Large intestine (tissue), 3 donors: Measurements from ENCODE around the gene FIBCD1. TPM values are rescaled to one million over a fixed set of nuclear protein-coding genes. Genes with fewer than 3 reads are reported as not detected.
"Not testable (repeated sequence)": the region's sequence is repeated elsewhere in the genome, so short reads cannot be mapped to it uniquely, and the experiment has no call there.

ENCODE experiments used
- DNase-seq, 2 donors: peaks; one replicate each; pipeline versions ENCODE4 v3.0.0 to v3.0.0-alpha.2; 2013
- H3K27ac ChIP-seq: one replicate; pipeline ENCODE4 v1.5.1; 2013; ENCODE audit warnings: low read length
- H3K27me3 ChIP-seq: 2 replicates; pipeline ENCODE4 v1.6.1; 2013; ENCODE audit warnings: low read length; ENCODE audit not compliant: control insufficient read depth, insufficient read depth
- H3K36me3 ChIP-seq: 2 replicates; pipeline ENCODE4 v1.6.1; 2013; ENCODE audit warnings: low read length; ENCODE audit not compliant: control insufficient read depth, insufficient read depth
- H3K4me1 ChIP-seq: one replicate; pipeline ENCODE4 v1.6.1; 2013; ENCODE audit warnings: low read length; ENCODE audit not compliant: control insufficient read depth, insufficient read depth
- H3K4me3 ChIP-seq: one replicate; pipeline ENCODE4 v1.5.1; 2013; ENCODE audit warnings: low read length
- H3K9me3 ChIP-seq: one replicate; pipeline ENCODE4 v1.6.1; 2013; ENCODE audit warnings: mild to moderate bottlenecking, low read depth, low read length, moderate library complexity; ENCODE audit not compliant: control insufficient read depth
- WGBS: methylation state at CpG from one replicate; pipeline ENCODE4 v1.1.5; 2013; ENCODE audit warnings: low lambda C conversion rate; ENCODE audit not compliant: insufficient coverage; 5-methylcytosine and 5-hydroxymethylcytosine counted together
- polyA plus RNA-seq: library from polyadenylated mRNA; unstranded; fragments of 120-200 nt; gene quantifications from one replicate; pipeline ENCODE4 v1.2.1, GENCODE V29; 2013

Gene FIBCD1
- polyA plus RNA-seq, 1 donor: 1.5 TPM

DNA sequence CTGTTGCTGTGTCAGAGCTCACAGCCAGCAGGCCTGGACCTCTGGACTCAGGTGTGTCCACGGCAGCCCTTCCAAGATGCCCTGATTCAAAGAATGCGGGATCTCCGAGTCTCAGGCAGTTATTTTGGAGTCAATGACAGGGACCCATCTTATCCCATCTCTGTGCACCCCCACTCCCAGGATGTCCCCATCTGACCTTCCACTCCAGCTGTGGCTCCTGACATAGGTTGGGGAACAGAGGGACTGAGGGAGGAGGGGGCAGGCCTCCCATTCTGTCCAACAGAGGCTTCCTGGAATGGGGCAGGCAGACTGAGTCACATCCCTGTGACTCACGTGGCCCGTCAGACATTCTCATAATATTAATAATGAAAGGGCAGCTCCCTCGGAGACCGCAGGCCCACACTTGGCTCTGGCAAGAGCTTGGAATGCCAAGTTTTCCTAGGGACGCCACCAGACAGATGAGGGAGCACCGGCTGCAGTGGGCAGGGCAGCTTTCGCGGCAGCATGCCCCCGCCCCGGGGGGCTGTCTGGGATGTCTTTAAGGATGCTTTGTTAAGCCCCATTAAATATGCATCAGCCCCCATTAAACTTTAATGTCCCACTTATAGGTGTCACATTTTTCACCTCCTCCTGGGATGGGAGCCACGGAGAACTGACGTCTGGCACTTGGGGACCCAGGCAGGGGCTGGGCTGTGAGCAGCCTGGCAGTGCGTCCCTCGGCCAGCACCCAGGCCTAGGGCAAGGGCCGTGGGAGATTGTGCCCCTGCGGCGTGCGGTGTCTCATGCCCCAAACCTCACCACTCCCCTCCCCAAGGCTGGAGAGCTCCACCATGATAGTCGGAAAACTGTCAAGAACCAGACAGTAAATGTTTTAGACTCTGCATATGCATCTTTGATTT, 23.6 kb upstream of the FIBCD1 start:
- H3K36me3 ChIP-seq: no peaks in the 10 kb centered on the region
- no peak for DNase-seq
- no CpG with 5 or more reads among the region's 22 CpGs for WGBS
- H3K27me3 ChIP-seq: peaks cover 2% of the 10 kb centered on the region
- no peak overlapping the region for H3K27ac ChIP-seq
- H3K9me3 ChIP-seq: peaks cover 6% of the 10 kb centered on the region
- H3K4me1 ChIP-seq: no peaks in the 10 kb centered on the region
- no peak overlapping the region for H3K4me3 ChIP-seq

DNA sequence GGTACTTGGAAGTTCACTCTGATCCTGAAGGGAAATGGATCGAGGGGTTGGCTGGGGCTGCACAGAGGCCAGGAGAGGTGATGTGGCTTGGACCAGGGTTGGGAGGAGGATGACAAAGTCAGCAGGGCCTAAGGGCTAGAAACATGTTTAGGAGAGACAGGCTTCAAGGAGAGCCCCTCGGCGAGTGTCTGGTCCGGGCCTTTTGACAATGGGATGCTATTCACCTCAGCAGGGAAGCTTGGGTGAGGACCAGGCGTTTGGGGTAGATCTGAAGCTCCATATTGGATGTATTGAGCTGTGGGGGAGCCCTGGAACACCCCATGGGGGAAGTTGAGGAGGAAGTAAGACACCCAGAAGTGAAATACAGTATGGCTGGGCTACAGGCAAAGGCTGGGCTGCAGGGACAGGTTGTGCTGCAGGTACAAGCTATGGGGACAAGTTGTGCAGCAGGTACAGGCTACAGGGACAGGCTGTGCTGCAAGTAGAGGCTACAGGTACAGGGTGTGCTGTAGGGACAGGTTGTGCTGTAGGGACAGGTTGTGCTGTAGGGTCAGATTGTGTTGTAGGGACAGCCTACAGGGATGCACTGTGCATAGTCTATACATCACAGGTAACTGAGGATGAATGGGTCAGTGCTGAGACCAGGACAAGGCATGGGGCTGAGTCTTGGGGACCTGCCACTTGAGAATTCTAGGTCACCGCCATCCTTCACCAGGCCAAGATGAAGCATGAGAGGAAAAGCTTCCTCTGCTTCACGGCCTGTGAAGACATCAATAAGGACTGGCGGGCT, 22.7 kb upstream of the FIBCD1 start:
- Histone ChIP-seq H3K9me3 (peaks cover 6% of the 10 kb centered on the region), H3K4me3 (no peak overlapping the region), H3K4me1 (no peaks in the 10 kb centered on the region), H3K27ac (no peak overlapping the region), H3K36me3 (no peaks in the 10 kb centered on the region), H3K27me3 (peaks cover 2% of the 10 kb centered on the region)
- DNase-seq: no peak
- WGBS: 40% methylated on average over 1 of the region's 8 CpGs

DNA sequence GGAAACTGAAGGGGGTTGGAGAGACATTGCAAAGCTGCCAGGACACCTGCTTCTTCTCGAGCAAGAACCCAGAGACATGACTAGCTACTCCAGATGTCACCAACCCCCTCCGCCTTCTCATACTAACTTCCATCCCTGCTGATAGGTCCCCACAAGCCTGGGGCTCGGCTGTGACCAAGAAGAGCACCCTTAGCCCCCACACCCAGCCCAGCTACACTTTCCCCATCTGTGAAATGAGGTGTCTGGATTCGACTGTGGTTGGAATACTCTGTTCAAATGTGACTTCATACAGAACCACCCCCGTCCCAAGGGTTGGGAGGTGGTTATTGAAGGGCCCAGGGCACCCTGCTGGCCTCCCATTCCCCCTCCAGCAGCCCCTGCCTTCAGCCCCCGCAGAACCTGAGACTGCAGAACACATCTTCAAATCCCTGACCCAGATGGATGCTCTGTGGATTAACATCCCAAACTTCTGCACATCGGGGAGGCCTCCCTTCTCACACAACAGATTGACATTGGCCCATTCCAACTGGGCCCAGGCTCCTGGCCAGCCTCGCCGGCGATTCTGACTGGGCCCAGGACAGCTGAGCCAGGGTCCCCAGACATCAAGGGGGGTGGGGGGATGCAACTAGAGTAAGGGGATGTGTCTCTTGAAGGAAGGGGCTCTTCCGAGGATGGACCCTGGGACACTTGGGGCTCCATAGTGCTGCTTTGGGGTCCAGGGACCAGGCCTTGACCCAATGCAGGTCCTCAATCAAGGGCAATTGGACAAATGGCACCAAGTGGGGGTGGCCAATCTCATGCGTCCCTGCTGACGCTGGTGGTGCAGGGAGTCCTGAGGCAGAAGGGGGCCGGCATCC, 21.7 kb upstream of the FIBCD1 start:
- WGBS: no CpG with 5 or more reads among the region's 14 CpGs
- no peaks in the 10 kb centered on the region for H3K36me3 ChIP-seq
- peaks cover 2% of the 10 kb centered on the region for H3K27me3 ChIP-seq
- no peak overlapping the region for H3K27ac ChIP-seq
- peaks cover 6% of the 10 kb centered on the region for H3K9me3 ChIP-seq
- no peak for DNase-seq
- H3K4me1 ChIP-seq: no peaks in the 10 kb centered on the region
- H3K4me3 ChIP-seq: no peak overlapping the region

DNA sequence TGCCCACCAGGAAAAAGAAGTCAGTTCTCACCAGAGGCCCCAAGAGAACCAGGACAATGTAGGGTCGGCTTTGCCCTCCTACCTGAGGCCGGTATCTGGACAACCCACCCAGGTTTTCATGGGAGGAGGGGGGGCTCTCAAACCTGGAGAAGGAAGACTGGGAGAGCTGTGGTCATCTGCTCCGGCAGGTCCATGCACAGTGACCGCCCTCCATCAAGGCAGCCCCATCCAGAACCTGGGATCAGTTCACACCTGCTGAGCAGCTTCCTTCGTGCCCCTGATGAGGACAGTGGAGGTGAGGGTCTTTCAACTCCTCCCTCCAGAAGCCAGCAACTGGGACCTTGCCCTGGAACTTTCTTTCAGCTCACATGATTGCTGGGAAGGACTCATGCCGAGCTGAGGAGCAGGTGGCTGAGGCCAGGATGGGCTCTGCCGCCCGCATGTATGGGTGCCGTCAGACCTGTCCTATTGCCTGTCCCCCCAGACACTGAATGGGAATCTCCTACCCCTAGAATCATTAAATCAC, 20.8 kb upstream of the FIBCD1 start:
- DNase-seq: no peak
- no CpG with 5 or more reads among the region's 9 CpGs for WGBS

DNA sequence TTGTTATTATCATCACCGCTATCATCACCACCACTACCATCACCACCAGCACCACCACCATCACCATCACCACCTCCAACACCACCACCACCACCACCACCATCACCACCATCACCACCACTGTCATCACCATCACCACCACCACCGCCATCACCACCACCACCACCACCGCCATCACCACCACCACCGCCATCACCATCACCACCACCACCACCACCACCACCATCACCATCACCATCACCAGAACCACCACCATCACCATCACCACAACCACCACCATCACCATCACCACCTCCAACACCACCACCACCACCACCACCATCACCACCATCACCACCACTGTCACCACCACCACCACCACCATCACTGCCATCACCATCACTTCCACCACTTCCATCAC, 19.5 kb upstream of the FIBCD1 start:
- WGBS: no CpG with 5 or more reads among the region's 4 CpGs
- not testable (repeated sequence) for H3K4me1 ChIP-seq, DNase-seq, H3K36me3 ChIP-seq, H3K27me3 ChIP-seq, H3K9me3 ChIP-seq, H3K27ac ChIP-seq, H3K4me3 ChIP-seq

More for the DNA sequence above, 20.8 kb upstream of the FIBCD1 start:
- H3K9me3 ChIP-seq: peaks cover 6% of the 10 kb centered on the region
- no peak overlapping the region for H3K27ac ChIP-seq
- no peak overlapping the region for H3K4me3 ChIP-seq
- H3K27me3 ChIP-seq: peaks cover 2% of the 10 kb centered on the region
- no peaks in the 10 kb centered on the region for H3K36me3 ChIP-seq
- H3K4me1 ChIP-seq: no peaks in the 10 kb centered on the region

DNA sequence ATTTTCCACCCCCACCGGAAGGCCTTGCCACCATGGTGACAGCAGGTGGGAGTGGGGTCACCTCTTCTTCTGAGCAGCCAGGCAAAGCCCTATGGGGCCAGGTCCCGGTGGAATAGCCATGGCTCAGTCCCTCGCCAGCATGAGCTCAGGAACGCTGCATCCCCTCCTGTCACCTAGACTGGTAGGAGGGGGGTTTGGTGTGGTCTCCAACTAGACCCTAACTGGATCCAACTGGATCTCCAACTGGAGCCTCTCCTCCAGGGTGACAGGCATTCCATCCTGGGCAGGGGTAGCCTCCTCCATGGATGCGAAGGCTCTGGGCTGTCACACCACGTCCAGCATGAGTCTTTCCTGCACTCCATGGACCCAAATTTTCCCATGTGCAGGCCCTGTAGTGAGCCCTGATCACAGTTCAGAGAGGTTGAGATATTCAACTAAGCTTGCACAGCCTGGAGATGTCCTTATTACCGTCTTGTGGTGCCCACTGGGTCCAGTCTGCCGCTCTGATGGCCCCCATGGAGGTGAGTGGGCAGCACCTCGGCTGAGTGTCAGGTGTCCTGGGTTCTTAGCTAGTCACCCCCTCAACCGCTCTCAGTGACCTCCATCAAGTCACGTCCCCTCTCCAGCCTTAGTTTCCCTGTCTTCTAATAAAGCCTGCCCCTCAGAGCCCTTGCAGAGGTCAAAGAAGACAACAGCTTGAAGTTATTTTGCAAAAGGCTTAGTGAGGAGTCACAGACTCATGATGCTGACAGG, 18.6 kb upstream of the FIBCD1 start:
- no CpG with 5 or more reads among the region's 11 CpGs for WGBS
- Histone ChIP-seq H3K36me3 (no peaks in the 10 kb centered on the region), H3K27me3 (no peaks in the 10 kb centered on the region), H3K9me3 (peaks cover 6% of the 10 kb centered on the region), H3K27ac (no peak overlapping the region), H3K4me1 (no peaks in the 10 kb centered on the region), H3K4me3 (no peak overlapping the region)
- no peak for DNase-seq

DNA sequence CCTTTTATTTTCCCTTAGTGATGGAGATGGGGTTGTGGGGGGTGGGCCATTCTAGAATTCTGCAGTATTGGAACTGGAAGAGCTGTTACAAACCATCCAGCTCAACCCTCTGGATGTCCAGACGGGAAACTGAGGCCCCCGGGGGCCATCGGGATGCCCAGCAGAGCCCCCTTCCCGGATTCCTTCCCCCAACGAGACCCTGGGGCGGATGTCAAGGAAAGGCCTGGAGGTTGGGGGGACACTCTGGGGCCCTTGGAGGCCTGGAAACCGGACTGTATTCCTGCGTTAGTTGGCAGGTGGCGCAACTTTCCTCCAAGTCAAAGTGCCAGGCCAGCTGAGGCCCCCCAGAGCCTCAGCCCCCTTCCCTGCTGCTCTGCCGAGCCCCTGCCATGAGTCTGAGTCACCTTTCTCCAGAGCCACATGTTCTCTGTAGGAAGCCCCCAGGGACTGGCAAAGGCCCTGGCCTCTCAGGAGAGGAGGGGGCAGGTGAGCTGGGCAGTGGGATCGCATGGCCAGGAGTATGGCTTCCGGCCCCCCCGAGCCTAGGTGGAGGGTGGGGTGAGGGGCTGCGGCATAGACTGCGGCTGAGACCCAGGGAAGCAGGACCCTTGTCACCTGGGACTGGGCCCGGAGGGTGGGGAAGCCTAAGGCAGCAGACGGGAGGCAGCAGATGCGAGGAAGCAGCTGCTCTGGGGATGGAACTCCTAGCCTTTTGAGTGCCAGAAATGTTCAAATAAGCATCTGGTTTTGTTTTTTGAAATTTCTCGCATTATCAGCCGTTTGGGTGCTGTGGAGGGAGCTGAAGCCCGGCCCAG, 17.8 kb upstream of the FIBCD1 start:
- no peak for DNase-seq

DNA sequence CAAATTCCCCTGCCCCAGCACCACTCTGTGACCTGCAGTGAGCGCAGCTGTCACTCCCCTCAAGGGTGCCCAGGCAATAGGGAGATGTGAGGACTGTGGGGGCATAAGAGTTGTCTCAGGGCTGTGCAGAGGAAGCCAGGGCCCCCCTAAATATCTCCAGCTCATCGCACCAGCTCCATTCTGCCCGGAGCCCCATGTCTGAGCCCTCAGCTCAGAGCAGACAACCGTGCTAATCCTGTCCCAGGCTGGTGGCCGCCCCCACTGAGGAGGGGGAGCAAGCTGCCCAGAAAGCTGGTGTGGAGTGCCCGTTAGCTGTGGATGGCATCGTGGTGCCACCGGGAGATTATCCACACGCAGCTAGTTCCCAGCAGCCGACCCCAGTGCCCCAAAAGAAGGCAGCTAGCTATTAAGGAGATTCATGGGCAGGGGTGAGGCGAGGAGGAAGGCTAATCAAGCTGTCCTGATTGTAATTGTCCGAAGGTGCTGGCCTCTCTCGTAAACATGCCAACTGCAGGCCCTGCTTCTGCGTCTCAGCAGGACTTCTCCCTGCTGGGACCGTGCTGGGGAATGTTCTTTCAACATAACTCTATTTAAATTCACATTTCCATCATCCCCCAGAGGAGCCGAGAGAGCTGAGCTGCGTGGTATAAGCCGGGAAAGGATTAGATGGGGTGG, 17.0 kb upstream of the FIBCD1 start:
- WGBS: no CpG with 5 or more reads among the region's 18 CpGs
- H3K36me3 ChIP-seq: no peaks in the 10 kb centered on the region

More for the DNA sequence above, 17.8 kb upstream of the FIBCD1 start:
- 92% methylated on average over 2 of the region's 21 CpGs for WGBS
- no peak overlapping the region for H3K27ac ChIP-seq
- H3K4me1 ChIP-seq: no peaks in the 10 kb centered on the region
- H3K27me3 ChIP-seq: peaks cover 3% of the 10 kb centered on the region
- no peak overlapping the region for H3K4me3 ChIP-seq
- H3K36me3 ChIP-seq: no peaks in the 10 kb centered on the region
- H3K9me3 ChIP-seq: peaks cover 6% of the 10 kb centered on the region

More for the DNA sequence above, 17.0 kb upstream of the FIBCD1 start:
- DNase-seq: no peak
- H3K9me3 ChIP-seq: peaks cover 6% of the 10 kb centered on the region
- H3K27ac ChIP-seq: no peak overlapping the region
- no peak overlapping the region for H3K4me3 ChIP-seq
- H3K4me1 ChIP-seq: no peaks in the 10 kb centered on the region
- H3K27me3 ChIP-seq: peaks cover 4% of the 10 kb centered on the region
